Neural crest cell (in vitro differentiated cells): Measurements from ENCODE around the gene WBP2NL. TPM values are rescaled to one million over a fixed set of nuclear protein-coding genes. Genes with fewer than 3 reads are reported as not detected.

Experiments used
- DNase-seq: peaks from one replicate; pipeline ENCODE4 v3.0.0; 2021; ENCODE audit warnings: low read depth, mixed read lengths, low spot score
- H3K27ac Mint-ChIP-seq: one replicate; pipeline ENCODE4 v1.8.0; 2021; ENCODE audit warnings: mild to moderate bottlenecking, mixed read lengths; ENCODE audit not compliant: unreplicated experiment
- H3K27me3 Mint-ChIP-seq: 2 replicates; pipeline ENCODE4 v1.8.0; 2021; ENCODE audit warnings: low read depth, mild to moderate bottlenecking, mixed read lengths
- H3K36me3 Mint-ChIP-seq: 2 replicates; pipeline ENCODE4 v1.8.0; 2021; ENCODE audit warnings: low read depth, mild to moderate bottlenecking, mixed read lengths
- H3K4me1 Mint-ChIP-seq: 2 replicates; pipeline ENCODE4 v1.8.0; 2021; ENCODE audit warnings: mixed read lengths
- H3K4me3 Mint-ChIP-seq: one replicate; pipeline ENCODE4 v1.8.0; 2021; ENCODE audit warnings: mild to moderate bottlenecking, mixed read lengths
- H3K9me3 Mint-ChIP-seq: 2 replicates; pipeline ENCODE4 v1.8.0; 2021; ENCODE audit warnings: mixed read lengths
- total RNA-seq: library from RNA; stranded (reverse); gene quantifications from 2 replicates; pipeline ENCODE4 v1.2.1, GENCODE V29; 2021
- TF ChIP-seq, protein P1 (sequence below): fragments of 200-600 bp; sonication (generic); conservative IDR thresholded peaks from 2 replicates; pipeline ENCODE4 v1.5.0; 2021; ENCODE audit warnings: antibody characterized with exemption, mild to moderate bottlenecking

WBP2NL gene
- total RNA-seq, 1 donor from 2014 or later, result not detected

- H3K27me3 Mint-ChIP-seq, result peaks cover 3% of the 10 kb centered on the region
- TF ChIP-seq, protein P1, sequence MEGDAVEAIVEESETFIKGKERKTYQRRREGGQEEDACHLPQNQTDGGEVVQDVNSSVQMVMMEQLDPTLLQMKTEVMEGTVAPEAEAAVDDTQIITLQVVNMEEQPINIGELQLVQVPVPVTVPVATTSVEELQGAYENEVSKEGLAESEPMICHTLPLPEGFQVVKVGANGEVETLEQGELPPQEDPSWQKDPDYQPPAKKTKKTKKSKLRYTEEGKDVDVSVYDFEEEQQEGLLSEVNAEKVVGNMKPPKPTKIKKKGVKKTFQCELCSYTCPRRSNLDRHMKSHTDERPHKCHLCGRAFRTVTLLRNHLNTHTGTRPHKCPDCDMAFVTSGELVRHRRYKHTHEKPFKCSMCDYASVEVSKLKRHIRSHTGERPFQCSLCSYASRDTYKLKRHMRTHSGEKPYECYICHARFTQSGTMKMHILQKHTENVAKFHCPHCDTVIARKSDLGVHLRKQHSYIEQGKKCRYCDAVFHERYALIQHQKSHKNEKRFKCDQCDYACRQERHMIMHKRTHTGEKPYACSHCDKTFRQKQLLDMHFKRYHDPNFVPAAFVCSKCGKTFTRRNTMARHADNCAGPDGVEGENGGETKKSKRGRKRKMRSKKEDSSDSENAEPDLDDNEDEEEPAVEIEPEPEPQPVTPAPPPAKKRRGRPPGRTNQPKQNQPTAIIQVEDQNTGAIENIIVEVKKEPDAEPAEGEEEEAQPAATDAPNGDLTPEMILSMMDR, result peak; percentile 45
- peaks cover 18% of the 10 kb centered on the region for H3K4me1 Mint-ChIP-seq
- DNase-seq, result no peak
- no peak overlapping the region for H3K4me3 Mint-ChIP-seq
- H3K9me3 Mint-ChIP-seq, result no peaks in the 10 kb centered on the region
- no peaks in the 10 kb centered on the region for H3K36me3 Mint-ChIP-seq
- no peak overlapping the region for H3K27ac Mint-ChIP-seq
Observed at GRCh38 chr22:41957941-41958556, 40.5 kb upstream of the WBP2NL start.

DNA sequence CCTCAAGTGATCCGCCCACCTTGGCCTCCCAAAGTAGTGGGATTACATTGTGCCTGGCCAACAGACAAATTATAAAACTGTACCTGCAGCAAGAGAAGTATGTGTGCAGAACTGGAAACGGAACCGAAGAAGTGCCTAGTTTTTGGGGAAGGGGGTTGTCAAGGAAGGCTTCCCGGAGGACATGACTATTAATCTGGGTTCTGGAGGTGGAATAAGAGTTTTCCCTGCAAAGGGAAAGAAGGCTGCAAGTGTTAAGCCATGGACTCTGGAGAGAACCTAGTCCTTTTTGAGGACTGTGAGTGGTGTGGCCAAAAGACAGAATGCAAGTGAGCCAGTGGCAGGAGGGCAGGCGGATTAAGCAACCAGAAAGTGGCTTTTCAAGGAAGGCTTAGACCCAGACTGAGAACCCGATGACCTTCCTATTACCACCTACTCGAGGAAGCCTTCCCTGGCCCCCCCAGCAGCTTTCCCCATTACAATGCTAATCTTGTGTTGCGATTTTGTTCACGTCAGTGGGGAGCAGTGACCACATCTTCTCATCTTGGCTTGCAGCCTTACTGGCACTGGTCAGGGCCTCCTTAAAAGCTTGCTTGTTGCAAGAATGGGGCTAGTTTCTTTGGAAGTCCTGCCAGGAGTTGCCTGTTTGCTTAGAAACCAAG, 35.0 kb upstream of the WBP2NL start:
- Mint-ChIP-seq H3K9me3 (no peaks in the 10 kb centered on the region), H3K27me3 (no peaks in the 10 kb centered on the region), H3K27ac (peak overlapping the region; percentile 21), H3K36me3 (no peaks in the 10 kb centered on the region), H3K4me1 (peaks cover 37% of the 10 kb centered on the region), H3K4me3 (no peak overlapping the region)
- TF ChIP-seq, protein P1, result no peak
- no peak for DNase-seq

- Mint-ChIP-seq H3K36me3 (no peaks in the 10 kb centered on the region), H3K4me3 (peak overlapping the region; percentile 19), H3K27ac (no peak overlapping the region), H3K27me3 (no peaks in the 10 kb centered on the region), H3K9me3 (no peaks in the 10 kb centered on the region), H3K4me1 (peaks cover 37% of the 10 kb centered on the region)
- TF ChIP-seq, protein P1, result no peak
- DNase-seq, result no peak
Observed at GRCh38 chr22:41964112-41964491, 34.5 kb upstream of the WBP2NL start.

DNA sequence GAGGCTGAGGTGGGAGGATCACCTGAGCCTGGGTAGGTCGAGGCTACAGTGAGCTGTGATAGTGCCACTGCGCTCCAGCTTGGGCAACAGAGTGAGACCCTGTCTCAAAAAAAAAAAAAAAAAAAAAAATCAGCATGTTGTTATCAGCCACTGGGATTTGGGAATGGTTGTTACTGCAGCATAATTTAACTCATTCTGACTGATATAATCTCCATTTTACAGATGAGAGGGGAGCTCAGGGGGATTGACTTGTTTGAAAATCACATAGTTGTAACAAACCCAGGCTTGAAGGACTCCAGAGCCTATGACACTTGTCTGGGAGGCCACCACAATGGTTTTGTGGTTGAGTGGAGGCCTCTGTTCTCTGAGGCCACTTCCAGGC, 32.4 kb upstream of the WBP2NL start:
- no peak overlapping the region for H3K27ac Mint-ChIP-seq
- no peaks in the 10 kb centered on the region for H3K27me3 Mint-ChIP-seq
- peaks cover 28% of the 10 kb centered on the region for H3K4me1 Mint-ChIP-seq
- TF ChIP-seq, protein P1, result no peak
- H3K4me3 Mint-ChIP-seq, result peak overlapping the region; percentile 17
- DNase-seq, result no peak
- H3K9me3 Mint-ChIP-seq, result no peaks in the 10 kb centered on the region
- no peaks in the 10 kb centered on the region for H3K36me3 Mint-ChIP-seq

DNA sequence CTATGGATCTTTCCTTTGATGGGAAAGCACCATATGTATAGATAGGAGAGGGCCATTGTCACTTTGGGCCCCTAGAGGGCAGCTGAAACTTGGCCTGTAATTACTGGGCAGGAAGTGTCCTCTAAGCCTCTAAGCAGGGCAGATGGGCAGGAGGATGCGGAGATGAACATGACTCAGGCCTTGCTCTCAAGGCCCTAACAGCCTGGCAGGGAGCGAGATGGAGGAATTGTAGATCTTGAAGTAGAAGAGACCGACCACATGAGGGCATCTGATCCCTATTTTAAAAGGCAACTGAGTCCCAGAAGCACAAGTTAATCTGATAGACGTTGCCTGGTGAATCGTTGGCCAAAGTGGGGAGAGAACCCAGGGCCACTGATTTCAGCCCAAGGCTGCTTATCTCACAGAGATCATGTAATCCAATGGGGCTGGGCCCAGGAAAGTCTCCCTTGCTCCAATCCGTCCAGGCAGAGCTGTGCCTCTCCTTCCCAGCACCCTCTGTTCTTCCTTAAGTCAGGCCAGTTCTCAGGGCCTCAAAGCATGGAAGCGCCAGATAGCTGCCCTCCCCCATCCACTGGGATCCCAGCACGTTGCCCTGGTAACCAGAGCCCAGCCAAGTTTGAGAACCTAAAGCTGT, 31.9 kb upstream of the WBP2NL start:
- Mint-ChIP-seq H3K27ac (peak overlapping the region; percentile 51), H3K27me3 (no peaks in the 10 kb centered on the region)

More for the DNA sequence above, 31.9 kb upstream of the WBP2NL start:
- DNase-seq, result no peak
- Mint-ChIP-seq H3K4me3 (peak overlapping the region; percentile 18), H3K4me1 (peaks cover 27% of the 10 kb centered on the region), H3K9me3 (no peaks in the 10 kb centered on the region), H3K36me3 (no peaks in the 10 kb centered on the region)
- TF ChIP-seq, protein P1, result peak; percentile 57
